SK-N-SH (cell line): ENCODE data around the gene B4GALT6. TPM values are rescaled to one million over a fixed set of nuclear protein-coding genes. Genes with fewer than 3 reads are reported as not detected.

Experiments
- CTCF ChIA-PET: fragments of 300-600, 350-600 bp; formaldehyde crosslinking; extraction: SDS; loops from one replicate; lab custom pipeline; 2021; lab: Yijun Ruan, JAX
- POLR2A ChIA-PET: fragments of 350-600 bp; sonication (Branson Sonifier 250); formaldehyde crosslinking; extraction: SDS; loops from one replicate; lab custom pipeline; 2020; ENCODE audit warnings: antibody characterized with exemption, inconsistent platforms; lab: Yijun Ruan, JAX
- DNase-seq: peaks from one replicate; pipeline ENCODE4 v3.0.0; 2012
- H2AFZ ChIP-seq: fragments of 200-600 bp; sonication (generic); 2 replicates; pipeline ENCODE4 v1.8.1; 2016; ENCODE audit warnings: antibody characterized with exemption, mild to moderate bottlenecking, low read depth
- H3F3A ChIP-seq: fragments of 200-600 bp; sonication (generic); replicated peaks from 2 replicates; pipeline ENCODE3; 2016; ENCODE audit warnings: antibody characterized with exemption, mild to moderate bottlenecking; ENCODE audit not compliant: insufficient read depth
- H3K27ac ChIP-seq, 2 experiments: fragments of 200-500 bp in 1 of 2; fragments of 200-600 bp in 1 of 2; sonication (Bioruptor generic) in 1 of 2; sonication (generic), shearing (Covaris generic) in 1 of 2; 2 replicates each; pipeline versions ENCODE4 v1.5.1 to v1.6.1; 2014 to 2016; ENCODE audit warnings: low read depth in 2 of 2, inconsistent platforms in 1 of 2, low read length in 1 of 2, mild to moderate bottlenecking in 1 of 2, mixed read lengths in 1 of 2
- H3K27me3 ChIP-seq: fragments of 200-600 bp; sonication (generic), shearing (Covaris generic); 2 replicates; pipeline ENCODE4 v1.6.1; 2016; ENCODE audit warnings: mixed run types; ENCODE audit not compliant: insufficient read depth
- H3K36me3 ChIP-seq, 2 experiments: fragments of 200-500 bp in 1 of 2; fragments of 200-600 bp in 1 of 2; sonication (Bioruptor generic) in 1 of 2; sonication (generic) in 1 of 2; replicated peaks in 1 of 2; 2 replicates each; pipeline versions ENCODE3 to v1.5.1; 2014 to 2016; ENCODE audit warnings: low read length in 1 of 2, mild to moderate bottlenecking in 1 of 2; ENCODE audit not compliant: insufficient read depth in 2 of 2, control insufficient read depth in 1 of 2
- H3K4me1 ChIP-seq, 2 experiments: fragments of 200-500 bp in 1 of 2; fragments of 200-600 bp in 1 of 2; sonication (Bioruptor generic) in 1 of 2; sonication (generic), shearing (Covaris generic) in 1 of 2; 2 replicates each; pipeline versions ENCODE4 v1.5.1 to v1.6.1; 2014 to 2016; ENCODE audit warnings: low read depth in 1 of 2, low read length in 1 of 2, mixed run types in 1 of 2; ENCODE audit not compliant: insufficient read depth in 2 of 2, control insufficient read depth in 1 of 2
- H3K4me2 ChIP-seq: fragments of 200-600 bp; sonication (generic), shearing (Covaris generic); 2 replicates; pipeline ENCODE4 v1.6.1; 2017; ENCODE audit warnings: mixed run types
- H3K4me3 ChIP-seq, 2 experiments: fragments of 200-500 bp in 1 of 2; fragments of 200-600 bp in 1 of 2; sonication (Bioruptor generic) in 1 of 2; sonication (generic), shearing (Covaris generic) in 1 of 2; 2 replicates each; pipeline versions ENCODE4 v1.5.1 to v1.8.1; 2014 to 2016; ENCODE audit warnings: low read depth in 2 of 2, inconsistent platforms in 1 of 2, low read length in 1 of 2, mild to moderate bottlenecking in 1 of 2, mixed read lengths in 1 of 2, moderate library complexity in 1 of 2
- H3K79me2 ChIP-seq: fragments of 200-600 bp; sonication (generic); 2 replicates; pipeline ENCODE4 v1.8.1; 2017; ENCODE audit warnings: mild to moderate bottlenecking; ENCODE audit not compliant: insufficient read depth
- H3K9ac ChIP-seq: fragments of 200-600 bp; sonication (generic); 2 replicates; pipeline ENCODE4 v1.6.1; 2017; ENCODE audit warnings: mixed run types
- H3K9me2 ChIP-seq: fragments of 200-600 bp; sonication (generic); 2 replicates; pipeline ENCODE4 v1.6.1; 2017; ENCODE audit warnings: mixed run types
- H3K9me3 ChIP-seq: fragments of 200-600 bp; sonication (generic); 2 replicates; pipeline ENCODE4 v1.6.1; 2017; ENCODE audit warnings: mixed run types, mild to moderate bottlenecking, moderate library complexity
- H4K20me1 ChIP-seq: fragments of 200-600 bp; sonication (generic); 2 replicates; pipeline ENCODE4 v1.6.1; 2017; ENCODE audit warnings: mild to moderate bottlenecking, mixed run types; ENCODE audit not compliant: insufficient read depth
- CHD2 ChIP-seq: fragments of 150-350 bp; IDR thresholded peaks from 2 replicates; pipeline ENCODE4 v1.6.1; 2018; ENCODE audit warnings: low read length; ENCODE audit not compliant: partially characterized antibody
- EP300 ChIP-seq, 2 experiments: IDR thresholded peaks; 2 replicates each; pipeline versions ENCODE4 v1.4.0 to v1.6.1; 2012; ENCODE audit warnings: borderline replicate concordance in 1 of 2, low read depth in 1 of 2, low read length in 1 of 2
- EZH2phosphoT487 ChIP-seq: fragments of 200-600 bp; sonication (generic); IDR thresholded peaks from 2 replicates; pipeline ENCODE4 v1.6.1; 2017; ENCODE audit warnings: low read depth, mixed run types, mild to moderate bottlenecking, antibody characterized with exemption, moderate library complexity, borderline replicate concordance
- FOSL2 ChIP-seq: IDR thresholded peaks from 2 replicates; pipeline ENCODE4 v1.4.0; 2012; ENCODE audit warnings: low read depth, mild to moderate bottlenecking, moderate library complexity, borderline replicate concordance
- FOXJ3 ChIP-seq: sonication (generic); formaldehyde crosslinking; IDR thresholded peaks from 2 replicates; pipeline ENCODE4 v1.5.1; 2020; ENCODE audit warnings: mild to moderate bottlenecking, missing genetic modification reagents
- GABPA ChIP-seq: IDR thresholded peaks from 2 replicates; pipeline ENCODE4 v1.4.0; 2012; ENCODE audit warnings: low read depth, mild to moderate bottlenecking
- GATA2 ChIP-seq: sonication (generic); formaldehyde crosslinking; IDR thresholded peaks from 2 replicates; pipeline ENCODE4 v1.5.0; 2020; ENCODE audit warnings: mild to moderate bottlenecking, missing genetic modification reagents
- RAD21 ChIP-seq: IDR thresholded peaks from 2 replicates; pipeline ENCODE4 v1.6.1; 2012; ENCODE audit warnings: mild to moderate bottlenecking, low read length
- RCOR1 ChIP-seq: fragments of 150-350 bp; IDR thresholded peaks from 2 replicates; pipeline ENCODE4 v1.6.1; 2017; ENCODE audit warnings: antibody characterized with exemption, low read length
- REST ChIP-seq: IDR thresholded peaks from 2 replicates; pipeline ENCODE4 v1.6.1; 2012; ENCODE audit warnings: mild to moderate bottlenecking, low read depth, low read length, moderate library complexity
- RFX5 ChIP-seq: IDR thresholded peaks from 2 replicates; pipeline ENCODE4 v1.6.1; 2012; ENCODE audit warnings: mild to moderate bottlenecking, improper control_type of control experiment, low read length
- RXRA ChIP-seq: IDR thresholded peaks from 2 replicates; pipeline ENCODE4 v1.4.0; 2012; ENCODE audit warnings: low read depth, mild to moderate bottlenecking, borderline replicate concordance
- SIN3A ChIP-seq: IDR thresholded peaks from 2 replicates; pipeline ENCODE4 v1.6.1; 2012; ENCODE audit warnings: low read depth, mild to moderate bottlenecking, low read length, moderate library complexity, borderline replicate concordance
- SMC3 ChIP-seq: IDR thresholded peaks from 2 replicates; pipeline ENCODE4 v1.6.1; 2012; ENCODE audit warnings: low read depth, low read length, improper control_type of control experiment
- USF2 ChIP-seq: fragments of 150-350 bp; IDR thresholded peaks from 2 replicates; pipeline ENCODE4 v1.6.1; 2017; ENCODE audit warnings: antibody characterized with exemption, low read length, low read depth, borderline replicate concordance
- WGBS: methylation state at CpG from one replicate; pipeline ENCODE4 v1.1.6; 2017; ENCODE audit warnings: low lambda C conversion rate; 5-methylcytosine and 5-hydroxymethylcytosine counted together
- polyA plus RNA-seq, 3 experiments: library from polyadenylated mRNA; depleted of rRNA; stranded (reverse); fragments of >200 nt; gene quantifications; 2 replicates each; pipeline ENCODE4 v1.2.3, GENCODE V29; 2012
- TF ChIP-seq, protein P1 (sequence below): fragments of 200-600 bp; sonication (generic); IDR thresholded peaks from 2 replicates; pipeline ENCODE4 v1.6.1; 2017; ENCODE audit warnings: antibody characterized with exemption, mild to moderate bottlenecking, moderate library complexity

B4GALT6 gene
- polyA plus RNA-seq, 1 of the 3 experiments (the other 2 are of a cell fraction), result 3.1 TPM

DNA sequence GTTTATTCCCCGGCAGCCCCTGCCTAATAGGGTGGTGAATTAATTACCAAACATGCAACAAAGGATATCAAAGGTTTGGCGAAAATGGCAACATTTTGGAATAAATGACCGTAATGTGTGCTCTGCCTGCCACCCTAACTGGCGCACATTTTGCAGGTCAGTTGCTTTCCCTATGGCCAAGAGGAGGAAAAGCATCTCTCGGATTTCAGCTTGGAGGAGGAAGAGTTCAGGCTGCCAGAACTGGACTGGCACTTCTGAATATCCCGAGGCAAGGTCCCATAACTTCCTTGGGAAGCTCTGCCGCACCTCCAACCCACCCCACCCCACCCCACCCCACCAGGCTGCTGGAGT, 39.2 kb upstream of the B4GALT6 start (continued):
- no peak for TF ChIP-seq SIN3A
- no peak for TF ChIP-seq FOXJ3
- TF ChIP-seq RAD21, result no peak
- no peak for TF ChIP-seq RXRA
- TF ChIP-seq RCOR1, result no peak
- no peak for TF ChIP-seq FOSL2
- no peak for TF ChIP-seq EZH2phosphoT487
- TF ChIP-seq, all 33 proteins: peak for 0

- ChIA-PET POLR2A (interaction anchor here (0.7 kb wide), 1 partner anchor 1048 kb away, joined by 3 read pairs; no protein-coding TSS in a partner anchor), CTCF (interaction anchor here (0.6 to 4.9 kb wide), 53 partner anchors 8 to 350 kb away, joined by 3 to 92 read pairs (median 5); partner anchors contain the start of genes B4GALT6 and TRAPPC8)
- no peaks in the 10 kb centered on the region for H3K9me2 ChIP-seq
- no peaks in the 10 kb centered on the region for H3K79me2 ChIP-seq
- no peaks in the 10 kb centered on the region for H4K20me1 ChIP-seq
- H3K27me3 ChIP-seq, result no peaks in the 10 kb centered on the region; the same call in 1 of the 2 replicates
- no peak overlapping the region for H3K4me2 ChIP-seq
- peak overlapping the region in 1 of 2 experiments; percentile 27; a peak in 1 of 4 replicates for H3K4me3 ChIP-seq
- H3K9me3 ChIP-seq, result no peaks in the 10 kb centered on the region
- H3K27ac ChIP-seq, result no peak overlapping the region
- TF ChIP-seq USF2 (no peak), SMC3 (peak; percentile 83), RAD21 (peak; percentile 85), RXRA (no peak), RFX5 (no peak), EZH2phosphoT487 (no peak), EP300 (IDR thresholded peaks at IDR 0.05; ENCODE audit: borderline replicate concordance in 1 of 2, low read depth in 1 of 2, low read length in 1 of 2) (no peak), CHD2 (no peak), REST (no peak), RCOR1 (peak; percentile 29; the same call in 1 of the 2 replicates), SIN3A (no peak), GATA2 (CRISPR knock-in tag) (no peak), GABPA (no peak)
- TF ChIP-seq, protein P1, sequence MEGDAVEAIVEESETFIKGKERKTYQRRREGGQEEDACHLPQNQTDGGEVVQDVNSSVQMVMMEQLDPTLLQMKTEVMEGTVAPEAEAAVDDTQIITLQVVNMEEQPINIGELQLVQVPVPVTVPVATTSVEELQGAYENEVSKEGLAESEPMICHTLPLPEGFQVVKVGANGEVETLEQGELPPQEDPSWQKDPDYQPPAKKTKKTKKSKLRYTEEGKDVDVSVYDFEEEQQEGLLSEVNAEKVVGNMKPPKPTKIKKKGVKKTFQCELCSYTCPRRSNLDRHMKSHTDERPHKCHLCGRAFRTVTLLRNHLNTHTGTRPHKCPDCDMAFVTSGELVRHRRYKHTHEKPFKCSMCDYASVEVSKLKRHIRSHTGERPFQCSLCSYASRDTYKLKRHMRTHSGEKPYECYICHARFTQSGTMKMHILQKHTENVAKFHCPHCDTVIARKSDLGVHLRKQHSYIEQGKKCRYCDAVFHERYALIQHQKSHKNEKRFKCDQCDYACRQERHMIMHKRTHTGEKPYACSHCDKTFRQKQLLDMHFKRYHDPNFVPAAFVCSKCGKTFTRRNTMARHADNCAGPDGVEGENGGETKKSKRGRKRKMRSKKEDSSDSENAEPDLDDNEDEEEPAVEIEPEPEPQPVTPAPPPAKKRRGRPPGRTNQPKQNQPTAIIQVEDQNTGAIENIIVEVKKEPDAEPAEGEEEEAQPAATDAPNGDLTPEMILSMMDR, result peak; percentile 86
- TF ChIP-seq, all 33 proteins: peak for 4
- DNase-seq, result peak; percentile 76
- WGBS, result 34% methylated on average over 7 of the region's 7 CpGs
- Histone ChIP-seq H3K36me3 (no peaks in the 10 kb centered on the region), H3K9ac (no peak overlapping the region), H3F3A (no peaks in the 10 kb centered on the region), H3K4me1 (peaks cover 0 to 4% of the 10 kb centered on the region in 2 experiments; a peak in 1 of 4 replicates), H2AFZ (no peak overlapping the region)
Measured at GRCh38 chr18:31722369-31722957, 38.1 kb upstream of the B4GALT6 start.
